B cell (primary cell): Measurements from ENCODE around the gene SH2B2. TPM values are rescaled to one million over a fixed set of nuclear protein-coding genes. Genes with fewer than 3 reads are reported as not detected.

Experiments
- ATAC-seq: fragments of 200-7000 bp; cut with Tn5 transposase; one replicate; pipeline ENCODE4 v1.10.0; 2021; ENCODE audit warnings: low read depth, mild to moderate bottlenecking, moderate number of reproducible peaks, moderate library complexity
- CTCF ChIA-PET: fragments of 350-600 bp; sonication (Branson Sonifier 250); formaldehyde crosslinking; loops from one replicate; lab custom pipeline; 2021; ENCODE audit warnings: antibody characterized with exemption, inconsistent platforms; lab: Charles Lee
- POLR2A ChIA-PET: fragments of 350-600 bp; sonication (Branson Sonifier 250); formaldehyde crosslinking; loops from one replicate; lab custom pipeline; 2021; ENCODE audit warnings: antibody characterized with exemption; lab: Charles Lee
- DNase-seq: peaks from one replicate; pipeline ENCODE4 v3.0.0; 2013
- H2AFZ ChIP-seq: 2 replicates; pipeline ENCODE4 v1.6.1; 2012; ENCODE audit warnings: mild to moderate bottlenecking, low read depth, low read length; ENCODE audit not compliant: insufficient read depth, poor library complexity, severe bottlenecking
- H3K27ac ChIP-seq, 2 donors: 1 replicate in 1 of 2; 2 replicates in 1 of 2; pipeline ENCODE4 v1.5.1; 2012 to 2013; ENCODE audit warnings: low read length in 2 of 2, mild to moderate bottlenecking in 2 of 2, moderate library complexity in 1 of 2
- H3K27me3 ChIP-seq, 4 experiments: fragments of 200-600 bp in 1 of 4; sonication (generic) in 1 of 4; replicated peaks in 1 of 4; 1 replicate in 2 of 4; 2 replicates in 2 of 4; pipeline versions ENCODE4 v1.6.1 to v1.7.0; 2013 to 2016; ENCODE audit warnings: low read length in 3 of 4, mild to moderate bottlenecking in 2 of 4, mixed read lengths in 1 of 4, moderate library complexity in 1 of 4; ENCODE audit not compliant: insufficient read depth in 4 of 4, control insufficient read depth in 3 of 4; ENCODE audit errors: control extremely low read depth in 1 of 4
- H3K36me3 ChIP-seq, 2 experiments: replicated peaks in 1 of 2; 1 replicate in 1 of 2; 2 replicates in 1 of 2; pipeline versions ENCODE4 v1.6.1 to v1.7.1; 2013; ENCODE audit warnings: low read length in 1 of 2; ENCODE audit not compliant: insufficient read depth in 2 of 2, control insufficient read depth in 1 of 2; ENCODE audit errors: control extremely low read depth in 1 of 2, extremely low read depth in 1 of 2
- H3K4me1 ChIP-seq, 2 donors: fragments of 200-600 bp in 1 of 2; sonication (generic) in 1 of 2; 1 replicate in 1 of 2; 2 replicates in 1 of 2; pipeline versions ENCODE4 v1.5.1 to v1.6.1; 2013 to 2017; ENCODE audit warnings: low read length in 2 of 2; ENCODE audit not compliant: control insufficient read depth in 2 of 2, insufficient read depth in 2 of 2
- H3K4me2 ChIP-seq: replicated peaks from 2 replicates; pipeline ENCODE3; 2012; ENCODE audit warnings: mild to moderate bottlenecking, low read depth, low read length; ENCODE audit not compliant: poor library complexity, severe bottlenecking
- H3K4me3 ChIP-seq, 5 experiments: fragments of 200-600 bp in 1 of 5; sonication (generic) in 1 of 5; 1 replicate in 3 of 5; 2 replicates in 2 of 5; pipeline versions ENCODE4 v1.5.1 to v1.7.0; 2011 to 2016; ENCODE audit warnings: low read length in 4 of 5, mild to moderate bottlenecking in 4 of 5, low read depth in 2 of 5, control low read depth in 1 of 5, moderate library complexity in 1 of 5; ENCODE audit not compliant: insufficient read depth in 1 of 5; ENCODE audit errors: control extremely low read depth in 1 of 5, extremely low read depth in 1 of 5
- H3K79me2 ChIP-seq: fragments of 200-600 bp; sonication (generic); one replicate; pipeline ENCODE4 v1.6.0; 2016; ENCODE audit warnings: low read length; ENCODE audit not compliant: control insufficient read depth, insufficient read depth
- H3K9ac ChIP-seq: fragments of 200-600 bp; sonication (generic); 2 replicates; pipeline ENCODE4 v1.6.1; 2017; ENCODE audit warnings: mild to moderate bottlenecking, low read length, moderate library complexity
- H3K9me3 ChIP-seq, 3 donors: one replicate each; pipeline versions ENCODE4 v1.6.1 to v1.7.1; 2013; ENCODE audit warnings: low read length in 2 of 3; ENCODE audit not compliant: control insufficient read depth in 2 of 3, insufficient read depth in 1 of 3; ENCODE audit errors: control extremely low read depth in 1 of 3
- H4K20me1 ChIP-seq: 2 replicates; pipeline ENCODE4 v1.6.0; 2012; ENCODE audit warnings: mild to moderate bottlenecking, low read length; ENCODE audit not compliant: insufficient read depth, control insufficient read depth, poor library complexity, severe bottlenecking
- H3K27ac Mint-ChIP-seq: one replicate; pipeline ENCODE4 v1.8.0; 2021; ENCODE audit warnings: mixed read lengths
- H3K27me3 Mint-ChIP-seq: one replicate; pipeline ENCODE4 v1.8.0; 2021; ENCODE audit warnings: mixed read lengths
- H3K4me1 Mint-ChIP-seq: one replicate; pipeline ENCODE4 v1.8.0; 2021; ENCODE audit warnings: mixed read lengths
- H3K4me3 Mint-ChIP-seq: one replicate; pipeline ENCODE4 v1.8.0; 2021; ENCODE audit warnings: mixed read lengths
- H3K9me3 Mint-ChIP-seq: one replicate; pipeline ENCODE4 v1.8.0; 2022; ENCODE audit warnings: mixed read lengths; ENCODE audit not compliant: insufficient read depth
- CTCF ChIP-seq: fragments of 200-600 bp; IDR thresholded peaks from one replicate; pipeline ENCODE4 v1.8.0; 2022; ENCODE audit warnings: antibody characterized with exemption, mild to moderate bottlenecking
- EZH2 ChIP-seq: IDR thresholded peaks from 2 replicates; pipeline ENCODE4 v1.6.1; 2012; ENCODE audit warnings: borderline replicate concordance, low read depth, mild to moderate bottlenecking, moderate library complexity, low read length; ENCODE audit not compliant: insufficient read depth, poor library complexity, severe bottlenecking
- WGBS: methylation state at CpG from one replicate; pipeline ENCODE4 v1.1.5; 2013; ENCODE audit warnings: missing lambda C conversion rate; ENCODE audit not compliant: insufficient coverage; 5-methylcytosine and 5-hydroxymethylcytosine counted together
- intact Hi-C: fragments of 100-400 bp; cut with micrococcal nuclease; formaldehyde crosslinking; loops from one replicate; pipeline ENCODE4 v1.10.0; 2022
- polyA plus RNA-seq: library from polyadenylated mRNA; depleted of rRNA; stranded (reverse); fragments of >200 nt; gene quantifications from 2 replicates; pipeline ENCODE4 v1.2.3, GENCODE V29; 2012
- total RNA-seq, 2 donors: library from RNA; stranded (reverse); fragments of 120-200 nt in 1 of 2; gene quantifications; 1 replicate in 1 of 2; 2 replicates in 1 of 2; pipeline versions ENCODE4 v1.2.3 to v1.2.4, GENCODE V29; 2013 to 2022

Gene SH2B2
- total and polyA plus RNA-seq, 2 donors (not counting 1 experiment from before 2014, with no cell fraction given): 41.2 to 95.4 TPM

- H3K9ac ChIP-seq: peak overlapping the region; percentile 44
- no peaks in the 10 kb centered on the region for H3K9me3 ChIP-seq
- Mint-ChIP-seq H3K27ac (peak overlapping the region; percentile 84), H3K27me3 (no peaks in the 10 kb centered on the region), H3K4me1 (peaks cover 28% of the 10 kb centered on the region), H3K9me3 (no peaks in the 10 kb centered on the region), H3K4me3 (peak overlapping the region; percentile 83)
- ChIA-PET POLR2A (interaction anchor here (0.5 to 1.7 kb wide), 7 partner anchors 26 to 116 kb away, joined by 3 to 7 read pairs (median 4); partner anchors contain the start of gene PRKRIP1), CTCF (interaction anchor here (0.6 to 15.7 kb wide), 17 partner anchors 9 to 789 kb away, joined by 3 to 351 read pairs (median 4); partner anchors contain the start of gene PRKRIP1)
- 43% methylated on average over 14 of the region's 23 CpGs for WGBS
- H2AFZ ChIP-seq: peak overlapping the region; percentile 67
- peaks cover 0 to 2% of the 10 kb centered on the region in 2 experiments for H3K36me3 ChIP-seq
- peak overlapping the region in 3 of 5 experiments; percentile 13 to 44 (median 15) for H3K4me3 ChIP-seq
- intact Hi-C loops: loop anchor here (1.0 kb wide), 2 partner anchors 38 to 111 kb away; no protein-coding TSS in a partner anchor
- peaks cover 5% of the 10 kb centered on the region for H3K79me2 ChIP-seq
- H3K4me1 ChIP-seq: peaks cover 17 to 24% of the 10 kb centered on the region in 2 donors
- peak; percentile 90 for ATAC-seq
- H3K4me2 ChIP-seq: peak overlapping the region; percentile 73
- peak; percentile 84 for DNase-seq
- H3K27ac ChIP-seq: no peak overlapping the region
- no peaks in the 10 kb centered on the region for H3K27me3 ChIP-seq
- no peak for TF ChIP-seq EZH2
- TF ChIP-seq CTCF: peak; percentile 87
- H4K20me1 ChIP-seq: no peaks in the 10 kb centered on the region
These were observed 6.9 kb upstream of the SH2B2 start for GRCh38 chr7:102279537-102280400.
